Astrocyte (in vitro differentiated cells and primary cell): ENCODE measurements around the gene TBC1D19.

Experiments used
- CTCF ChIP-seq: IDR thresholded peaks from 2 replicates; pipeline ENCODE4 v1.5.1; 2011; ENCODE audit warnings: low read depth, mild to moderate bottlenecking, inconsistent platforms, low read length, moderate library complexity; ENCODE audit not compliant: insufficient read depth
- EZH2 ChIP-seq: IDR thresholded peaks from 2 replicates; pipeline ENCODE4 v1.6.1; 2012; ENCODE audit warnings: mild to moderate bottlenecking, low read length, inconsistent platforms; ENCODE audit not compliant: insufficient read depth

DNA sequence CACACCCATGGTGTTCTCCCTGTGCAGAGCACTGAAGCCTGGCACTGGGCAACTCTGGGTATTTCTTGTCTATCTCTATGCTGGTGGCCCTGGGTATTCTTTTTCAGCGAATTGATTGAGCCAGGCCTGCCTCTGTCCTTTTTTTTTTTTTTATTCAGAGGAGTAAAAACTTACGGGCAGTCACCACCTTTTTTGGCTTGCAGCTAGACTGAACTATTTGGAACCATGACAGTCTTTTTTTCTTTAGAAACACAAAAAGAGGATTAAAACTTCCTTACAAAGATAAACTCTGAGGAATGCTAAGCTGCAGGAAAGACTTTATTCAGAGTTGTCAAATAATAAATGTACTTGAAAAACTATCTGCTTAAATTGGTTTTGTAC lies 157.6 kb downstream of the TBC1D19 start:
- no peak for TF ChIP-seq CTCF
- no peak for TF ChIP-seq EZH2
